ENCODE results near the gene OR2J3.
"Not testable (repeated sequence)": the region's sequence is repeated elsewhere in the genome, so short reads cannot be mapped to it uniquely, and the experiment has no call there.

The OR2J3 gene

DNA sequence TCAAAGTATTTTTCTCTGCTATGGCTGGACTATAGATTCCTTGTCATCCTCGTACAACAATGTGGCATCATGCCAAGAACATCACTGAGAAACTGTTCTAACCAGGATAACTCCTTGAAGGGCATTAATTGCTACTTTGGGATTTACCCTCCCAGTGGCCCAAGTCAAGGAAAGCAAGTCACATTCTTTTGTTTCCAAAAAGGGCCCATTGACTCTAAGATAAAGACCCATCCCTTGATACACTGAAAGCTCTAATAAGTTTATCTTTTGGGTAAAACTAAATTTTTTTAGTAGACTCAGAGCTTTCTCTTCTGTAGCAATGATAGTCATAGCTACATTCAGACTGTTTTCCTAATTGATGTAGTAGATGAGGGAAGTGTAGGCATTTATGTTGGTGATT, at the start of gene OR2J3:
Gene OR2J3, plus strand, starts transcription at position 301 of the 400 bp plus-strand sequence. CDS start 3,833 bp downstream, outside the sequence.
- no peak for DNase-seq (ENCODE audit: low read depth in 1 of 2, low spot score in 1 of 2)

DNA sequence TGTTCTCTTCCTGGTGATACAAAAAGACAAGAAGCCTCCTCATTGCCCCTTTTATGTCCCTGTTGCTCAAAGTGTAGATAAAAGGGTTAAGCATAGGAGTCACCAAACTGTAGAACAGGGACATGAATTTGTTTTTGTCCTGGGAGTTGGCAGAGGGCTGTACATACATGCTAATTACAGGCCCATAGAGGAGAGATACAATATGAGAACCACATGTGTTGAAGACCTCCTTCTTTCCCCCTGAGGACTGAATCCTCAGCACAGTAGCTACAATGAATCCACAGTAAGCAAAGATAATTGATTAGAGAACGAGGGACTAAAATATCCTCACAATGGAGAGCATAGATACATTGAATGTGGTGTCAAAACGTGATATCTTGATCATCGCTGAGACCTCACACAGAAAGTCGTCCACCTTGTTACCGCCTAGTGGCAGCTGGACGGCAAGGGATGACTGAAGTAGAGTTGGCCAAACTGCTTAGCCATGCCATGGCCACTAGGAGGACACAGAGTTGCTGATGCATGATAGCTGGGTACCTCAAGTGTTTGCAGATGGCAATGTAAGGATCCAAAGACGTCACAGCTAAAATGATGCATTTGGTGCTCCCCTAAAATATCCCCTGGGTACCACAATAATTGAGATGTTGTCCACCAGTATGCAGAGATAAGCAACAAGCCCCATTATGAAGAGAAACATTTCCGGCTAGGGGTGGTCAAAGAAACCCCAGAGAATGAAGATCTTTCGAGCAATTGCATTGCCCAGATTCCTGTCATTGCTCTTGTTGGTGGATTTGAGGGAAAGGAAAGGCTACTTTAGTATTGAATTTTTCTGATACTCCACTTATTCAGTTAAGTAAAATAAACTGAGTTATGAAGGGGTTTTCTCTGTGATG, 35.8 kb upstream of the OR2J3 start:
- DNase-seq (ENCODE audit: low read depth in 1 of 2, low spot score in 1 of 2) = no peak

DNA sequence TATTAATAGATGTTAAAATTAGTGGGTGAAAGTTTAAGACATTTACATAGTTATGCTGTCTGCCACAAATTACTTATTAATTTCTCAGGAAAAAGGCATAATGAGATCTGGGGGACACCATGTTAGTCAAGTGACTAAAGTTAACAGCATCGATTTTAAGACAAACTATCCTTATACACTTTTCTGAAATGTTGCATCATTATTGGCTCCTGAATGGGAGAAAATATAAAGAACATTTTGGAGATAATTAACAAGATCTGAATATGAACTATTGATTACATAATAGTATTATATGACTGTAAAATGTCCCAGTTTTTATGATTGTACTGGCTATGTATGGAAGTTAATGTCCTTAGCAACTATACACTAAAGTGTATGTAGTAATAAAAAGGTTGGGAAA, 28.7 kb upstream of the OR2J3 start:
- DNase-seq (ENCODE audit: low read depth in 1 of 2, low spot score in 1 of 2) = no peak

DNA sequence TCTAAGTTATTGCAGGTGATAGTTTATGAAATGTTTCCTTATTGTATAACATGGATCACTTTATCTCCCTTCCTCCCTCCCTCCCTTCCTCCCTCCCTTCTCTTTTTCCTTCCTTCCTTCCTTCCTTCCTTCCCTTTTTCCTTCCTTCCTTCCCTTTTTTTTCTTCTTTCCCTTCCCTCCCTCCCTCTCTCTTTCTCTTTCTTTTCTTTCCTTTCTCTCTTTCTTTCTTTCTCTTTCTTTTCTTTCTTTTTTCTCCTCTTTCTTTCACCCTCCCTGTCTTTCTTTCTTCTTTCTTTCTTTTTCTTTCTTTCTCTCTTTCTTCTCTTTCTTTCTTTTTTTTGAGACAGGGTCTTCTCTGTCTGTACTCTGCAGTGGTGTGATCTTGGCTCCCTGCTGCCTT, 26.5 kb upstream of the OR2J3 start:
- no peak for DNase-seq (ENCODE audit: low read depth in 1 of 2, low spot score in 1 of 2)

DNA sequence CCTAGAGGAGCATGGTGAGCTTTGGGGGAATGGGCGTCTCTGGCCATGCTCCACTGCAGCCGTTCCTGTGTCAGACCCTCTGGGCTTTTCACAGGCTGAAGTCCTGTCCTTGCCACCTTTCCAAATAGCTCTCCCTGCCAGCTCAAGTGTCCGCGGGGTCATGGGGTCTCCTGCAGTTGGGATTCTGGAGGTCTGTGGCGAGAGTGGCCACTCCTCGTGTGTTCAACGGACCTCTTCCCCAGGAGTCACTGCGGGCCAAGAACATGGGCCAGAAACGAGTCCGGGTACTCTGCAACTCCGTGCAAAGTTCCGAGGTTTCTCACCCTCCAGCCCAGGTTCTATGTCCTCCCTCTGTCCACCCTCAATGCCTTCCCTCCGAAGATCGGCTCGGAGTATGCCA, 25.4 kb upstream of the OR2J3 start:
- no peak for DNase-seq (ENCODE audit: low read depth in 1 of 2, low spot score in 1 of 2)

DNA sequence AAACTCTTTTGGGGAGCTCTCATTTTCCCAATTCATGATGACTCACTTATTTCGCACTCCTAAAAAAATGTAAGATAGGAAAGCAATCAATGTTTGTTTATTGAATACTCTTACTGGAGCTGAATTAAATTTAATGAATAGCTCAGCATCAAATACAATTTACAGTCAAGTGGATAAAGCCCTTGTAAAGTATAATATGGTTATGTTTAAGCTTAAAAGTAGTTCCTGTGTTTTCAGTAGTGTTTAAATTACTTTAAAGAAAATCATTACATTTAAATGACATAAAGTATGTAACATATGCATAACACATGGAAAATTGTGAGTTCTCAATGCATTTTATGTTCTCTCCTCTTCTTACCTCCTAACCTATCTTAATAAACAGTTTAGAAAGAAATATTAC, 20.6 kb upstream of the OR2J3 start, which contains the start of gene OR2B3:
Gene OR2B3, minus strand, starts transcription at position 101 of the 400 bp plus-strand sequence. Its CDS starts 65 bp downstream, at position 36.
- DNase-seq (ENCODE audit: low read depth in 1 of 2, low spot score in 1 of 2) = no peak

DNA sequence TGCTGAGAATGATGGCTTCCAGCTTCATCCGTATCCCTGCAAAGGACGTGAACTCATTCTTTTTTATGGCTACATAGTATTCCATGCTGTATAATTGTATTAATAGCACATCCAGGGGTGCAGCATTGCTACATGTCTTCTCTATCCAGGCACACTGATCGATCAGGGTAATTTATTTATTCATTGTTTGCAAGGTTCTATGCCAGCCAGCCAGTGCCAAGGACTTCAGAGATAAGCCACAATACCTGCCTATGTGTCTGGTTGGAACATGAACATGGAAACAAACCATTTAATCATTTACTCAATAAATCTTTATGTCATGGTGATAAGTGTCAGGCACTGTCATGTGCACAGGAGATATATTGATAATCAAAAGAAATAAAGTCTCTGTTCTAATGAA, 14.9 kb upstream of the OR2J3 start:
- no peak for DNase-seq (ENCODE audit: low read depth in 1 of 2, low spot score in 1 of 2)

DNA sequence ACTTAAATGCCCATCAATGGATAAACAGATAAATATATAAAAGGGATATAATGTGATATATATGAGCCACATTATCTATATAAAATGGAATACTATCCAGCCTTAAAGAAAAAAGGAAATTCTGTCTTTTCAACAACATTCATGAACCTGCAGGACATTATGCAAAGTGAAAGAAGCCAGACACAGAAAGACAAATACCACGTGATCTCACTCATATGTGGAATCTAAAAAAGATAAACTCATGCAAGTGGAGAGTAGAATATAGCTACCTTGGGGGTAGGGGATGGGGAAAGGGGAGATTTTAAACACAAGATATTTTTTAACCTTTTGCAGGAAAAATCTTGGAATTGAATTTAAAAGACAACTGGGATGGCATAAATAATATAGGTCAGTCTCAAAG, 10.1 kb upstream of the OR2J3 start:
- DNase-seq (ENCODE audit: low read depth in 1 of 2, low spot score in 1 of 2) = no peak

DNA sequence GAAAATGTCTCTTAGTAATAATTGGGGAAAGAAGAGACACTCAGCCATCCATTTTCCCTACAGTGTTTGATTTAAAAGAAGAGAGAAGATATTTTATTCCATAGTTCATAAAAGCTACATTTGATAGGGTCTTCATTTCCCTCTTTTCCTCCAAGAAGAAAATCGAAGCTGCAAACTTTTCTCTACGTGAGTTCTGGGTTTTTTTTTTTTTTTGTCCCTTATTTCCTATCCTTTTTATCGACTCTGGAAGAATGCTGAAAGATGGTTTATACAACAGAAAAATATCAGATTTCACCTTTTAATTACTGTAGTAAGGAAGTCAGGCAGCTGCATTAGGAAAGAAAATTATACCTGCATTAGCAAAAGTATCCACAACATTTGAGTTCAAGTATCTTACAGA, 8.7 kb upstream of the OR2J3 start, which contains the start of gene OR2J1:
Gene OR2J1, plus strand, starts transcription at position 301 of the 400 bp plus-strand sequence. CDS start 1,453 bp downstream, outside the sequence.
- DNase-seq (ENCODE audit: low read depth in 1 of 2, low spot score in 1 of 2) = no peak

DNA sequence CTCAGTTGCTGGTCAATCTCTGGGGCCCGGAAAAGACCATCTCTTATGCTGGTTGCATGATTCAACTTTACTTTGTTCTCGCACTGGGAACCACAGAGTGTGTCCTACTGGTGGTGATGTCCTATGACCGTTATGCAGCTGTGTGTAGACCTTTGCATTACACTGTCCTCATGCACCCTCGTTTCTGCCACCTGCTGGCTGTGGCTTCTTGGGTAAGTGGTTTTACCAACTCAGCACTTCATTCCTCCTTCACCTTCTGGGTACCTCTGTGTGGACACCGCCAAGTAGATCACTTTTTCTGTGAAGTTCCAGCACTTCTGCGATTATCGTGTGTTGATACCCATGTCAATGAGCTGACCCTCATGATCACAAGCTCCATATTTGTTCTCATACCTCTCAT, 4.3 kb downstream of the OR2J3 start:
- no peak for DNase-seq (ENCODE audit: low read depth in 1 of 2, low spot score in 1 of 2)

DNA sequence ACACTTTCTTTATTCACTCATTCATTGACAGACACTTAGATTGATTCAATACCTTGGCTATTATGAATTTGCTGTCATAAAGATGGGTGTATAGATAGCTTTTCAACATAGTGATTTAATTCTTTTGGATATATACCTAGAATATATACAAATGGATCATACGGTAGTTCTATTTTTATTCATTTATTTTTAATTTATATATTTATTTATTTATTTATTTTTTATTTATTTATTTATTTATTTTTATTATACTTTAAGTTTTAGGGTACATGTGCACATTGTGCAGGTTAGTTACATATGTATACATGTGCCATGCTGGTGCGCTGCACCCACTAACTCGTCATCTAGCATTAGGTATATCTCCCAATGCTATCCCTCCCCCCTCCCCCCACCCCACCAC, 7.1 kb downstream of the OR2J3 start:
- DNase-seq (ENCODE audit: low read depth in 1 of 2, low spot score in 1 of 2) = not testable (repeated sequence)

DNA sequence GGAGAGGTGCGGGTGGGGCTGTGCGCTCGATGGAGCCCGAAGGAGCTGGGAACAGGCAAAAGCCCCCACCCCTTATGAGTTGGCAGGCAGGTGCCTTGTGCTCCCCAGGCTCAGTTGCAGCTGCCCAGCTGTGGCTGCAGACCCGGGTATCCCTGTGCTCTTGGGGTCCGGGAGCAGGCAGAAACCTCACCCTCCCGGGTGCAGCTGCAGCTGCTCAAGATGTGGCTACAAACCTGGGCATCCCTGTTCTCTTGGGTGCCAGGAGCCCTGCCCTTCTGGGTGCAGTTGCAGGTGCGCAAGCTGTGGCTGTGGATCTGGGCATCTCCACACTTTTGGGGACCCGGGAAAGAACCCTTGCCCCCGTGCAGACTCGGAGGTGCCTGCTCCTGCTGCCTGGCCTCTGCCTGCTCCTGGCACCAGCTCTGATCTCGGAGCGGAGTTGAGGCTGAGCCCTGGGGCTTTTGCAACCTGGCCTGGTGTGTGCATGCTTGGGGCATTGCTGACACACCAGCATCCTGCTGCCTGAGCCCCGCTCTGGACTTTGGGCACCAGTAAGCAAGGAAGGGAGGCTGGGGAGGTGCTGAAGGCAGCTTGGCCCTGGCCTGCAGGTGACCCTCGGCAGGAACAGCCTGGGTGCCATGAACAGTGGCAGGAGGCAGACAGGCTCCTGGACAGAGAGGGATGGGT, 21.6 kb downstream of the OR2J3 start:
- DNase-seq (ENCODE audit: low read depth in 1 of 2, low spot score in 1 of 2) = no peak

DNA sequence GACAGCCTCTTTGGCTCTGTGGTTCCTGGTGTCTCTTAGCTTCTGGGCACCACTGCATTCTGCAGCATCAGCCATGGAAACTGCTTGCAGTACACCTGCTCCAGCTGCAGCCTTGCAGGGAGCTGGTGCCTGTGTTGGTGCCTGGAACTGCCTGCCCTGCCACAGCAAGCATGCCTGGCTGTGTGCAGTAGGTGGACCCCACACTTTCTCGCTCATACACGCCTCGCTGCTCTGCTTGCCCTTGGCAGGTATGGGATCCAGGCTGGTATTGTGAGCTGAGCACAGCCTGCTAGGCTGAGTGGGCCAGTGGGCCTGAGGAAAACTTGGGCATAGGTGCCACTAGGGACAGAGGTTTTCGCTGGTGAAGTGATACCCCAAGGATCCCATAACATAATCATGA, 22.8 kb downstream of the OR2J3 start:
- no peak for DNase-seq (ENCODE audit: low read depth in 1 of 2, low spot score in 1 of 2)

DNA sequence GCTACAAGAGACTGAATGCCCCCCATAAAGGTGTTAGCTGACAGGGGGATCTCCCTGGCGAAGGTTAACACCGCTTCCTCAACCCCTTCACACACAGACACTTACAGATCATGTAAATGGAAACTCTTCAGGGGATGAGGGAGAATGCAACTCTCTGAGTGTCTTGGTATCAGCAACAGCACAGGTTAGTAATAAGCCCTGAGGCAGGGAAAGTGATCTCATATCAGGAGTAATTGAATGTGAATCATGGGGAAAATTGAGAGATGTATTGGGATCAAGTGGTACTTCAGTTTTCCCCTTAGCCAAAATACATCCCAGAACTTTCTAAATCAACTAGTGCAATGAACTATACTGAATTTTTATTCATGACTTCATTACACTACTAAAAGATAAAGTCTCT, 23.8 kb downstream of the OR2J3 start:
- no peak for DNase-seq (ENCODE audit: low read depth in 1 of 2, low spot score in 1 of 2)

DNA sequence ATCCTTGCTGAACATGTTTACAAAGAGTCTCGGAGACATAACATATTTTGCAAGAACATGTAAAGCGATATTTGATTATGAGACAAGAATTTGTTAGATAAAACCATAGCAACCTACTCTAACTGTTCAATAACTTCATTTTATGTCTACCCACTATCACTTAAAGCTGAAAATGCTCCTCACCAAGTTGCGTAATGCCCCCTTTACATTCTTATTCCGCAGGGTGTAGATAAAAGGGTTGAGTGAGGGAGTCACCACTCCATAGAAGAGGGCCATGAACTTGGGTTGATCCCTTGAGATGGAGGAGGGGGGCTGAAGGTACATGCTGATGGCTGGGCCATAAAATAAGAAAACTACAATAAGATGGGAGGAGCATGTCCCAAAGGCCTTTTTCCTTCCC, 29.9 kb downstream of the OR2J3 start:
- no peak for DNase-seq (ENCODE audit: low read depth in 1 of 2, low spot score in 1 of 2)

DNA sequence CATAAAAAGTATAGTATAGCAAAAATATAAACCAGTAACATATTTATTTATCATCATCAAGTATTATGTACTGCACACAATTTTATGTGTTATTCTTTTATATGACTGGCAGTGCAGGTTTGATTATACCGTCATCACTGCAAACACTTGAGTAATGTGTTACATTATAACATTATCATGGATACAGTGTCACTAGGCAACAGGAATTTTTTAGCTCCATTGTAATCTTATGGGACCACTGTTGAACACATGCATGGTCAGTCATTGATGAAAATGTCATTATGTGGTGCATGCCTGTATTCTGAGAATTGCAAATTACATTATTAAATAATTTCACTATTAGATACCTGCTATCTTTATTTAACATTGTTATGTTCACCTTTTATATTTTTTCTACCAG, 33.7 kb downstream of the OR2J3 start:
- no peak for DNase-seq (ENCODE audit: low read depth in 1 of 2, low spot score in 1 of 2)

DNA sequence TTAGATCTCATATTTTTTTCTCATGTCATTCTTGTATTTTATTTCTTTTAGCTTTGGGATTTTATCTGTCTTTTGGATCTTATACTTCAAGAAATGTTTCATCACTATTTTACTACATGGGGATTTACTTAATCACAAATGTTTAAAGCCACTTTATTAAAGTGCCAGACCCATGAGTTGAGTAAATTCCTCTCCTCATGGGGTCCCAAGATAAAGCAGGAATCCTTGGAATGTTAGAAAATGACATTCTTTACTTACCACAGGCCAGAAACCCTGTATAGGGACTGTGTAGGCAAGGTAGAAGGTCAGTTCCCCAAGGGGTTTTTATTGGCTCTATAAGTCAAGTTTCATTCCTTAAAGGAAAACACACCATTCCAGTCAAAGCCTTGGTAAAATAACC, 34.5 kb downstream of the OR2J3 start:
- DNase-seq (ENCODE audit: low read depth in 1 of 2, low spot score in 1 of 2) = no peak

DNA sequence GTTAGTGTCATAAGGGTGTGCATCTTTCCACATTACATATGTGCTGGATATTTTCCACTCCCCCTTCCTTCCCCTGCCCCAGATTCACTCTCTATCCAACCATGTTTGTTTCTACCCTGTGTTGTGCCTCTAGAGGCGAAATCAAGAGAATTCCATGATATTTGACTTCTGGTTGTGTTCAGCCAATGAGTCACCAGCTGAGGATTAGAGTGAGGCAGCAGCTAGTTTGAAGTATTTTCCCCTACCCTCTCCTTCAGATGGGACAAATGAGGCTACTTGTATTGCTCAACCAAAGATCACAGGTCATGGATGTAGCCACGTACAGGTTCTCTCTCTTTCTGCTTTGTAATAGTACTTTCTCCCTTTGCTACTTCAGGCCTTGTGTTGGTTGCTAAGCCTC, 38.3 kb downstream of the OR2J3 start:
- DNase-seq (ENCODE audit: low read depth in 1 of 2, low spot score in 1 of 2) = no peak

DNA sequence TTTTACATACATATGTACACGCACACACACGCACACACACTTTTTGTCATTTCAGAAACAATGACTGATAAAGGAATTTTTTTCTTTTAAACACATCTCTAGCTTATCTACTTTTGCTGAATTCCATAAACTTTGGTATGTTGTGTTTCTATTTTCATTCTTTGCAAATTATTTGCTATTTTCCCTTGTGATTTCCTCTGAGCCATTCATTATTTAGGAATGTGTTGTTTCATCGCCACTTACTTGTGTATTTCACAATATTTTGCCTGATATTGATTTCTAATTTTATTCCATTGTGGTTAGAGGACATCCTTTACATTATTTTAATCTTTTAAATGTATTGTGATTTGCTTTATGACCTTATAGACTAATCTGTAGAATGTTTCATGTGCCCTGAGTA, 39.2 kb downstream of the OR2J3 start:
- DNase-seq (ENCODE audit: low read depth in 1 of 2, low spot score in 1 of 2) = no peak

DNA sequence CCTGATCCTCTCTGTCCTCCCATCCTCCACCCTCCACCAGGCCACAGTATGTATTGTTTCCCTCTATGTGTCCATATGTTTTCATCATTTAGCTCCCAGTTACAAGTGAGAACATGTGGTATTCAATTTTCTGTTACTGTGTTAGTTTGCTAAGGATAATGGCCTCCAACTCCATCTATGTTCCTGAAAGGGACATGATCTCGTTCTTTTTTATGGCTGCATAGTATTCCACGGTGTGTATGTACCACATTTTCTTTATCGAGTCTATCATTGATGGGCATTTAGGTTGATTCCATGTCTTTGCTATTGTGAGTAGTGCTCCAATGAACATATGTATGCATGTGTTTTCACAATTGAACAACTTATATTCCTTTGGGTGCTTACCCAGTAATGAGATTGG, 41.6 kb downstream of the OR2J3 start:
- DNase-seq (ENCODE audit: low read depth in 1 of 2, low spot score in 1 of 2) = not testable (repeated sequence)

DNA sequence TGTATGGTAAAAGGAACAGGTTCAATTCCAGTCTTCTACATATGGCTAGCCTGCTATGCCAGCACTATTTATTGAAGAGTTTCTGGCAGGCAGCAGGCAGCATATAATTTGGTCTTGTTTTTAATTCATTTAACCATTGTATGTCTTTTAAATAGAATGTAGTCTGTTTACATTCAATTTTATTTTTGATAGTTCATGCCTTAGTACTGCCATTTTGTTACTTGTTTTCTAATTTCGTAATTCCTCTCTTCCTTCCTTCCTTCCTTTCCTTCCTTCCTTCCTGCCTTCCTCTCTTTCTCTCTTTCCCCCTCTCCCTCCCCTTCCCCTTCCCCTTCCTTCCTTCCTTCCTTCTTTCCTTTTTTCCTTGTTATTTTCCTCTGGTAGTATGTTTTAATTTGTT, 45.2 kb downstream of the OR2J3 start:
- no peak for DNase-seq (ENCODE audit: low read depth in 1 of 2, low spot score in 1 of 2)

DNA sequence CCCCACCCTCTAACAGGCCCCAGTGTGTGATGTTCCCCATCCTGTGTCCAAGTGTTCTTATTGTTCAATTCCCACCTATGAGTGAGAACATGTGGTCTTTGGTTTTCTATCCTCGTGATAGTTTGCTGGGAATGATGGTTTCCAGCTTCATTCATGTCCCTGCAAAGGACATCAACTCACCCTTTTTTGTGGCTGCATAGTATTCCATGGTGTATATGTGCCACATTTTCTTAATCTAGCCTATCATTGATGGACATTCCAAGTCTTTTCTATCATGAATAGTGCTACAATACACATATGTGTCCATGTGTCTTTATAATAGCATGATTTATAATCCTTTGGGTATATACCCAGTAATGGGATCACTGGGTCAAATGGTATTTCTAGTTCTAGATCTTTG, 47.3 kb downstream of the OR2J3 start:
- DNase-seq (ENCODE audit: low read depth in 1 of 2, low spot score in 1 of 2) = not testable (repeated sequence)
